ENCODE data around the gene CPSF7. TPM values are rescaled to one million over a fixed set of nuclear protein-coding genes. Genes with fewer than 3 reads are reported as not detected.

Gene CPSF7
- total RNA-seq, 4 donors from 2014 or later, result 43.6 to 65.1 (median 53.7) TPM

GRCh38 chr11:61416941-61417340, 12.8 kb downstream of the CPSF7 start:
- no peak for DNase-seq
- Histone ChIP-seq H3K36me3 (peaks cover 0 to 91% (median 43%) of the 10 kb centered on the region in 4 donors), H3K4me3 (no peak overlapping the region), H3K4me1 (peaks cover 0 to 2% (median 0%) of the 10 kb centered on the region in 4 donors), H3K27me3 (no peaks in the 10 kb centered on the region), H3K9me3 (no peaks in the 10 kb centered on the region), H3K27ac (no peak overlapping the region)
- 80 to 83% methylated on average over 2 to 3 of the region's 3 CpGs for WGBS, 2 donors (ENCODE audit: low coverage in 1 of 2)
- intact Hi-C loops (cut with DNase I; ENCODE audit: low total_unique reads), result no loop called here
- in situ Hi-C loops (cut with MboI; ENCODE audit: low pct_ligation_motif_present in 1 of 4, low pct_unique_long_range_greater_than_20kb in 1 of 4, low sequenced_read_pairs in 3 of 4), result no loop called here
- no peak for TF ChIP-seq POLR2A (IDR thresholded peaks at IDR 0.05)
- TF ChIP-seq POLR2AphosphoS5 (IDR thresholded peaks at IDR 0.05), result no peak
- no peak for TF ChIP-seq CTCF (IDR thresholded peaks at IDR 0.05)
- TF ChIP-seq EP300 (IDR thresholded peaks at IDR 0.05; ENCODE audit: low read depth), result no peak

- H3K4me3 ChIP-seq, result no peak overlapping the region
- peaks cover 0 to 94% (median 43%) of the 10 kb centered on the region in 4 donors for H3K36me3 ChIP-seq
- in situ Hi-C loops (cut with MboI; ENCODE audit: low pct_ligation_motif_present in 1 of 4, low pct_unique_long_range_greater_than_20kb in 1 of 4, low sequenced_read_pairs in 3 of 4) (no loop called here), intact Hi-C loops (cut with DNase I; ENCODE audit: low total_unique reads) (no loop called here)
- peaks cover 0 to 2% (median 0%) of the 10 kb centered on the region in 4 donors for H3K4me1 ChIP-seq
- no peaks in the 10 kb centered on the region for H3K9me3 ChIP-seq
- 98 to 100% methylated on average over 6 of the region's 6 CpGs for WGBS, 2 donors (ENCODE audit: low coverage in 1 of 2)
- no peak for DNase-seq
- no peak overlapping the region for H3K27ac ChIP-seq
- no peaks in the 10 kb centered on the region for H3K27me3 ChIP-seq
- TF ChIP-seq POLR2AphosphoS5 (IDR thresholded peaks at IDR 0.05), result no peak
- no peak for TF ChIP-seq EP300 (IDR thresholded peaks at IDR 0.05; ENCODE audit: low read depth)
- no peak for TF ChIP-seq POLR2A (IDR thresholded peaks at IDR 0.05)
- no peak for TF ChIP-seq CTCF (IDR thresholded peaks at IDR 0.05)
Observed at GRCh38 chr11:61415381-61415780, 14.4 kb downstream of the CPSF7 start.

- in situ Hi-C loops (cut with MboI; ENCODE audit: low pct_ligation_motif_present in 1 of 4, low pct_unique_long_range_greater_than_20kb in 1 of 4, low sequenced_read_pairs in 3 of 4), result no loop called here
- 65% methylated on average over 2 of the region's 2 CpGs; no CpG with 5 or more reads in 1 of the 2 donors for WGBS, 2 donors (ENCODE audit: low coverage in 1 of 2)
- no peak for DNase-seq
- no peaks in the 10 kb centered on the region for H3K27me3 ChIP-seq
- no peak overlapping the region for H3K27ac ChIP-seq
- intact Hi-C loops (cut with DNase I; ENCODE audit: low total_unique reads), result no loop called here
- H3K9me3 ChIP-seq, result no peaks in the 10 kb centered on the region
- peaks cover 0 to 93% (median 42%) of the 10 kb centered on the region in 4 donors for H3K36me3 ChIP-seq
- no peak overlapping the region for H3K4me3 ChIP-seq
- peaks cover 0 to 2% (median 0%) of the 10 kb centered on the region in 4 donors for H3K4me1 ChIP-seq
- TF ChIP-seq EP300 (IDR thresholded peaks at IDR 0.05; ENCODE audit: low read depth), result no peak
- no peak for TF ChIP-seq CTCF (IDR thresholded peaks at IDR 0.05)
- no peak for TF ChIP-seq POLR2AphosphoS5 (IDR thresholded peaks at IDR 0.05)
- TF ChIP-seq POLR2A (IDR thresholded peaks at IDR 0.05), result no peak
Observed at GRCh38 chr11:61414547-61414946, 15.2 kb downstream of the CPSF7 start.

- WGBS, 2 donors (ENCODE audit: low coverage in 1 of 2), result 67 to 81% methylated on average over 2 to 3 of the region's 3 CpGs
- no peaks in the 10 kb centered on the region for H3K9me3 ChIP-seq
- H3K4me3 ChIP-seq, result no peak overlapping the region
- H3K36me3 ChIP-seq, result peaks cover 0 to 93% (median 42%) of the 10 kb centered on the region in 4 donors
- DNase-seq, result no peak
- in situ Hi-C loops (cut with MboI; ENCODE audit: low pct_ligation_motif_present in 1 of 4, low pct_unique_long_range_greater_than_20kb in 1 of 4, low sequenced_read_pairs in 3 of 4) (no loop called here), intact Hi-C loops (cut with DNase I; ENCODE audit: low total_unique reads) (no loop called here)
- TF ChIP-seq POLR2AphosphoS5 (IDR thresholded peaks at IDR 0.05), result no peak
- no peak for TF ChIP-seq POLR2A (IDR thresholded peaks at IDR 0.05)
- no peak for TF ChIP-seq CTCF (IDR thresholded peaks at IDR 0.05)
- no peak for TF ChIP-seq EP300 (IDR thresholded peaks at IDR 0.05; ENCODE audit: low read depth)
- peaks cover 0 to 2% (median 0%) of the 10 kb centered on the region in 4 donors for H3K4me1 ChIP-seq
- no peak overlapping the region for H3K27ac ChIP-seq
- no peaks in the 10 kb centered on the region for H3K27me3 ChIP-seq
Observed at GRCh38 chr11:61413496-61413895, 16.3 kb downstream of the CPSF7 start.

Measured in transverse colon (tissue), 4 donors.